OCI-LY3 (cell line): Measurements from ENCODE around the gene CFAP58.

Experiments
- H2AFZ ChIP-seq: fragments of 200-600, 300-600 bp; shearing (Covaris generic); 2 replicates; pipeline ENCODE4 v1.6.0; 2014; ENCODE audit warnings: antibody characterized with exemption, low read depth, low read length
- H3K27ac ChIP-seq: fragments of 200-600, 300-600 bp; sonication (generic); 2 replicates; pipeline ENCODE4 v1.5.1; 2014; ENCODE audit warnings: mild to moderate bottlenecking, low read length, moderate library complexity, mixed read lengths
- H3K27me3 ChIP-seq: fragments of 200-600, 300-600 bp; sonication (generic); 2 replicates; pipeline ENCODE4 v1.6.1; 2014; ENCODE audit warnings: low read depth, low read length, mixed read lengths
- H3K36me3 ChIP-seq: fragments of 200-600, 300-600 bp; sonication (generic); replicated peaks from 2 replicates; pipeline ENCODE3; 2014; ENCODE audit warnings: low read depth, low read length, mixed read lengths
- H3K4me1 ChIP-seq: fragments of 300-600, 200-600 bp; sonication (generic); 2 replicates; pipeline ENCODE4 v1.6.1; 2014; ENCODE audit warnings: low read length, mixed read lengths
- H3K4me2 ChIP-seq: fragments of 200-600, 300-600 bp; sonication (generic); 2 replicates; pipeline ENCODE4 v1.6.1; 2014; ENCODE audit warnings: low read length, mixed read lengths
- H3K4me3 ChIP-seq: fragments of 300-600, 200-600 bp; sonication (generic); 2 replicates; pipeline ENCODE4 v1.5.1; 2014; ENCODE audit warnings: antibody characterized with exemption, mild to moderate bottlenecking, low read length, moderate library complexity
- H3K79me2 ChIP-seq: fragments of 300-600, 200-600 bp; shearing (Covaris generic); 2 replicates; pipeline ENCODE4 v1.6.1; 2014; ENCODE audit warnings: mild to moderate bottlenecking, low read length, mixed read lengths
- H3K9ac ChIP-seq: fragments of 300-600, 200-600 bp; shearing (Covaris generic); 2 replicates; pipeline ENCODE4 v1.6.0; 2014; ENCODE audit warnings: mild to moderate bottlenecking, low read length, moderate library complexity
- H3K9me3 ChIP-seq: fragments of 200-600, 300-600 bp; shearing (Covaris generic); 2 replicates; pipeline ENCODE4 v1.6.1; 2014; ENCODE audit warnings: low read length, mixed read lengths; ENCODE audit not compliant: insufficient read depth
- H4K20me1 ChIP-seq: fragments of 200-600, 300-600 bp; sonication (generic); 2 replicates; pipeline ENCODE4 v1.6.1; 2016; ENCODE audit warnings: low read length, mixed read lengths; ENCODE audit not compliant: insufficient read depth
- CTCF ChIP-seq: fragments of 200-600, 300-600 bp; sonication (generic); IDR thresholded peaks from 2 replicates; pipeline ENCODE4 v1.5.1; 2014; ENCODE audit warnings: antibody characterized with exemption, low read length, low read depth
- EZH2phosphoT487 ChIP-seq: fragments of 200-600 bp; shearing (Covaris generic); IDR thresholded peaks from 2 replicates; pipeline ENCODE4 v1.6.1; 2018; ENCODE audit warnings: antibody characterized with exemption, mixed run types, low read depth

Gene CFAP58

GRCh38 chr10:104417637-104418292, 64.1 kb downstream of the CFAP58 start:
- no peaks in the 10 kb centered on the region for H3K27me3 ChIP-seq
- no peak overlapping the region for H2AFZ ChIP-seq
- TF ChIP-seq CTCF (no peak), EZH2phosphoT487 (no peak)
- no peaks in the 10 kb centered on the region for H3K4me1 ChIP-seq
- no peaks in the 10 kb centered on the region for H3K79me2 ChIP-seq
- no peak overlapping the region for H3K27ac ChIP-seq
- no peak overlapping the region for H3K9ac ChIP-seq
- no peaks in the 10 kb centered on the region for H3K9me3 ChIP-seq
- H4K20me1 ChIP-seq, result no peaks in the 10 kb centered on the region
- no peak overlapping the region for H3K4me3 ChIP-seq
- no peaks in the 10 kb centered on the region for H3K36me3 ChIP-seq
- no peak overlapping the region for H3K4me2 ChIP-seq

GRCh38 chr10:104424719-104425118, 71.1 kb downstream of the CFAP58 start:
- H3K4me3 ChIP-seq, result no peak overlapping the region
- no peak overlapping the region for H3K4me2 ChIP-seq
- H3K36me3 ChIP-seq, result no peaks in the 10 kb centered on the region
- H3K79me2 ChIP-seq, result no peaks in the 10 kb centered on the region
- no peak overlapping the region for H3K27ac ChIP-seq
- H2AFZ ChIP-seq, result no peak overlapping the region
- no peaks in the 10 kb centered on the region for H4K20me1 ChIP-seq
- TF ChIP-seq CTCF (no peak), EZH2phosphoT487 (no peak)
- H3K27me3 ChIP-seq, result no peaks in the 10 kb centered on the region
- no peaks in the 10 kb centered on the region for H3K9me3 ChIP-seq
- peaks cover 5% of the 10 kb centered on the region; the same call in 1 of the 2 replicates for H3K4me1 ChIP-seq
- H3K9ac ChIP-seq, result no peak overlapping the region

GRCh38 chr10:104427989-104428388, 74.4 kb downstream of the CFAP58 start:
- Histone ChIP-seq H2AFZ (no peak overlapping the region), H3K79me2 (no peaks in the 10 kb centered on the region), H3K4me2 (no peak overlapping the region), H3K27ac (no peak overlapping the region), H3K4me1 (peaks cover 5% of the 10 kb centered on the region; the same call in 1 of the 2 replicates), H3K36me3 (no peaks in the 10 kb centered on the region), H3K9ac (no peak overlapping the region), H3K4me3 (no peak overlapping the region), H3K27me3 (no peaks in the 10 kb centered on the region), H3K9me3 (no peaks in the 10 kb centered on the region), H4K20me1 (no peaks in the 10 kb centered on the region)
- TF ChIP-seq EZH2phosphoT487, result no peak
- no peak for TF ChIP-seq CTCF

- Histone ChIP-seq H3K4me2 (no peak overlapping the region), H4K20me1 (no peaks in the 10 kb centered on the region), H2AFZ (no peak overlapping the region), H3K36me3 (no peaks in the 10 kb centered on the region), H3K4me1 (peaks cover 1% of the 10 kb centered on the region; the same call in 1 of the 2 replicates), H3K4me3 (no peak overlapping the region), H3K9me3 (no peaks in the 10 kb centered on the region), H3K27me3 (no peaks in the 10 kb centered on the region), H3K27ac (no peak overlapping the region), H3K79me2 (no peaks in the 10 kb centered on the region), H3K9ac (no peak overlapping the region)
- TF ChIP-seq CTCF, result no peak
- no peak for TF ChIP-seq EZH2phosphoT487
Measured at GRCh38 chr10:104429846-104430245, 76.2 kb downstream of the CFAP58 start.
